Prostate gland (tissue), 2 donors: ENCODE measurements around the gene TACC2. TPM values are rescaled to one million over a fixed set of nuclear protein-coding genes. Genes with fewer than 3 reads are reported as not detected.
A peak's percentile ranks its signal among the peaks of the same experiment; 100 is the strongest.

Experiments used
- DNase-seq: peaks from one replicate; pipeline ENCODE4 v3.0.0-alpha.2; 2019; ENCODE audit warnings: low spot score
- H3K27ac ChIP-seq, 2 donors: fragments of 200-600 bp; sonication (generic); 2 replicates each; pipeline ENCODE4 v1.5.1; 2017 to 2019
- H3K27me3 ChIP-seq: fragments of 200-600 bp; sonication (generic); replicated peaks from 2 replicates; pipeline ENCODE4 v1.5.1; 2019; ENCODE audit not compliant: insufficient read depth
- H3K36me3 ChIP-seq, 2 donors: fragments of 200-600 bp; sonication (generic); 1 replicate in 1 of 2; 2 replicates in 1 of 2; pipeline versions ENCODE4 v1.5.1 to v1.8.1; 2017 to 2019
- H3K4me1 ChIP-seq: fragments of 200-600 bp; sonication (generic); replicated peaks from 2 replicates; pipeline ENCODE4 v1.5.1; 2019
- H3K4me3 ChIP-seq, 2 donors: fragments of 200-600 bp; sonication (generic); 2 replicates each; pipeline ENCODE4 v1.5.1; 2017 to 2019
- H3K9me3 ChIP-seq: fragments of 200-600 bp; sonication (generic); 2 replicates; pipeline ENCODE4 v1.5.1; 2017
- CTCF ChIP-seq, 4 experiments: fragments of 200-600 bp in 2 of 4; fragments of 450-650 bp in 2 of 4; sonication (generic) in 2 of 4; IDR thresholded peaks; 1 replicate in 3 of 4; 2 replicates in 1 of 4; pipeline ENCODE4 v1.5.1; 2016 to 2019; ENCODE audit warnings: antibody characterized with exemption in 4 of 4, mild to moderate bottlenecking in 2 of 4, moderate library complexity in 2 of 4
- POLR2A ChIP-seq: fragments of 450-650 bp; IDR thresholded peaks from one replicate; pipeline ENCODE4 v1.6.1; 2016; ENCODE audit warnings: antibody characterized with exemption, mild to moderate bottlenecking
- POLR2AphosphoS5 ChIP-seq: sonication (generic); formaldehyde crosslinking; IDR thresholded peaks from one replicate; pipeline ENCODE4 v1.6.1; 2017; ENCODE audit warnings: antibody characterized with exemption
- WGBS: methylation state at CpG from one replicate; pipeline ENCODE4 v1.1.5; 2018; 5-methylcytosine and 5-hydroxymethylcytosine counted together
- intact Hi-C: fragments of 100-400 bp; cut with DNase I; formaldehyde crosslinking; loops from one replicate; pipeline ENCODE4 v1.14.2; 2022
- total RNA-seq, 2 donors: library from RNA; depleted of rRNA; stranded (reverse); fragments of >200 nt; gene quantifications; one replicate each; pipeline ENCODE4 v1.1.0, GENCODE V29; 2016

Gene TACC2
- total RNA-seq, 2 donors from 2014 or later: 101 to 140 TPM

- 92% methylated on average over 25 of the region's 25 CpGs for WGBS
- Histone ChIP-seq H3K4me1 (no peaks in the 10 kb centered on the region), H3K36me3 (no peaks in the 10 kb centered on the region), H3K27me3 (no peaks in the 10 kb centered on the region), H3K9me3 (no peaks in the 10 kb centered on the region), H3K27ac (no peak overlapping the region), H3K4me3 (no peak overlapping the region)
- TF ChIP-seq POLR2AphosphoS5 (no peak), POLR2A (no peak), CTCF (IDR thresholded peaks at IDR 0.05) (no peak)
- intact Hi-C loops: no loop called here
- no peak for DNase-seq
Measured at GRCh38 chr10:122248356-122249302, 259.7 kb downstream of the TACC2 start.

GRCh38 chr10:122249303-122249850, 260.4 kb downstream of the TACC2 start:
- Histone ChIP-seq H3K36me3 (no peaks in the 10 kb centered on the region), H3K27me3 (no peaks in the 10 kb centered on the region), H3K4me3 (no peak overlapping the region), H3K27ac (no peak overlapping the region), H3K9me3 (no peaks in the 10 kb centered on the region), H3K4me1 (no peaks in the 10 kb centered on the region)
- TF ChIP-seq POLR2A (no peak), CTCF (IDR thresholded peaks at IDR 0.05) (no peak), POLR2AphosphoS5 (peak; percentile 22)
- intact Hi-C loops: no loop called here
- peak; percentile 22 for DNase-seq
- 82% methylated on average over 11 of the region's 11 CpGs for WGBS

GRCh38 chr10:122249991-122250750, 261.2 kb downstream of the TACC2 start:
- WGBS: 88% methylated on average over 10 of the region's 10 CpGs
- TF ChIP-seq POLR2AphosphoS5 (no peak), POLR2A (no peak)
- Histone ChIP-seq H3K27me3 (no peaks in the 10 kb centered on the region), H3K27ac (no peak overlapping the region), H3K4me3 (no peak overlapping the region), H3K36me3 (no peaks in the 10 kb centered on the region), H3K9me3 (no peaks in the 10 kb centered on the region), H3K4me1 (no peaks in the 10 kb centered on the region)
- intact Hi-C loops: no loop called here
- no peak for DNase-seq

GRCh38 chr10:122251459-122252255, 262.7 kb downstream of the TACC2 start:
- 91% methylated on average over 11 of the region's 11 CpGs for WGBS
- H3K36me3 ChIP-seq: no peaks in the 10 kb centered on the region
- intact Hi-C loops: no loop called here
- TF ChIP-seq CTCF (IDR thresholded peaks at IDR 0.05) (no peak), POLR2AphosphoS5 (no peak), POLR2A (no peak)
- H3K4me1 ChIP-seq: no peaks in the 10 kb centered on the region
- H3K9me3 ChIP-seq: no peaks in the 10 kb centered on the region
- DNase-seq: no peak
- H3K4me3 ChIP-seq: no peak overlapping the region
- H3K27me3 ChIP-seq: no peaks in the 10 kb centered on the region
- H3K27ac ChIP-seq: no peak overlapping the region

GRCh38 chr10:122252805-122253204, 263.8 kb downstream of the TACC2 start:
- Histone ChIP-seq H3K4me1 (no peaks in the 10 kb centered on the region), H3K36me3 (no peaks in the 10 kb centered on the region), H3K4me3 (no peak overlapping the region), H3K27me3 (no peaks in the 10 kb centered on the region), H3K27ac (no peak overlapping the region), H3K9me3 (no peaks in the 10 kb centered on the region)
- DNase-seq: no peak
- TF ChIP-seq POLR2AphosphoS5: no peak
- TF ChIP-seq CTCF (IDR thresholded peaks at IDR 0.05): no peak
- intact Hi-C loops: no loop called here
- WGBS: 73% methylated on average over 3 of the region's 3 CpGs
